ENCODE data around the gene FBXL7.

The FBXL7 gene

GRCh38 chr5:15680455-15680854, 180.5 kb downstream of the FBXL7 start:
- ATAC-seq, result no peak

- no peak for ATAC-seq
These were observed 182.1 kb downstream of the FBXL7 start for GRCh38 chr5:15682122-15682521.

- ATAC-seq, result no peak
These were observed 182.6 kb downstream of the FBXL7 start for GRCh38 chr5:15682566-15682965.

GRCh38 chr5:15683332-15683731, 183.4 kb downstream of the FBXL7 start:
- no peak for ATAC-seq

- ATAC-seq, result no peak
These were observed 187.4 kb downstream of the FBXL7 start for GRCh38 chr5:15687401-15687800.

GRCh38 chr5:15689836-15690235, 189.9 kb downstream of the FBXL7 start:
- no peak for ATAC-seq

GRCh38 chr5:15690611-15691010, 190.6 kb downstream of the FBXL7 start:
- no peak for ATAC-seq

GRCh38 chr5:15691521-15691920, 191.5 kb downstream of the FBXL7 start:
- ATAC-seq, result no peak

- no peak for ATAC-seq
These were observed 192.9 kb downstream of the FBXL7 start for GRCh38 chr5:15692706-15693381.

- no peak for ATAC-seq
These were observed 193.4 kb downstream of the FBXL7 start for GRCh38 chr5:15693382-15693728.

- ATAC-seq, result no peak
These were observed 194.0 kb downstream of the FBXL7 start for GRCh38 chr5:15693933-15694332.

GRCh38 chr5:15694696-15695214, 194.8 kb downstream of the FBXL7 start:
- ATAC-seq, result no peak

- ATAC-seq, result no peak
These were observed 195.3 kb downstream of the FBXL7 start for GRCh38 chr5:15695215-15695731.

- ATAC-seq, result no peak
These were observed 200.4 kb downstream of the FBXL7 start for GRCh38 chr5:15700373-15700772.

GRCh38 chr5:15702102-15702501, 202.1 kb downstream of the FBXL7 start:
- ATAC-seq, result no peak

GRCh38 chr5:15703901-15704300, 203.9 kb downstream of the FBXL7 start:
- no peak for ATAC-seq

- ATAC-seq, result no peak
These were observed 204.5 kb downstream of the FBXL7 start for GRCh38 chr5:15704397-15704947.

GRCh38 chr5:15707631-15708030, 207.7 kb downstream of the FBXL7 start:
- ATAC-seq, result no peak

- ATAC-seq, result no peak
These were observed 211.9 kb downstream of the FBXL7 start for GRCh38 chr5:15711892-15712291.

- no peak for ATAC-seq
These were observed 215.6 kb downstream of the FBXL7 start for GRCh38 chr5:15715535-15715934.

GRCh38 chr5:15715967-15716366, 216.0 kb downstream of the FBXL7 start:
- no peak for ATAC-seq

- no peak for ATAC-seq
These were observed 217.0 kb downstream of the FBXL7 start for GRCh38 chr5:15717001-15717400.

- no peak for ATAC-seq
These were observed 218.6 kb downstream of the FBXL7 start for GRCh38 chr5:15718421-15719179.

GRCh38 chr5:15719784-15720183, 219.8 kb downstream of the FBXL7 start:
- no peak for ATAC-seq

Data from activated CD4-positive, CD25-positive, alpha-beta regulatory T cell treated with anti-CD3 and anti-CD28 coated beads, Interleukin-2, amount 50 U/mL, for 24 hours (primary cell).